Vagina (tissue), 2 donors: ENCODE data around the gene SIGLEC10. TPM values are rescaled to one million over a fixed set of nuclear protein-coding genes. Genes with fewer than 3 reads are reported as not detected.
"Not testable (repeated sequence)": the region's sequence is repeated elsewhere in the genome, so short reads cannot be mapped to it uniquely, and the experiment has no call there.

Source experiments
- DNase-seq, 2 donors: peaks; one replicate each; pipeline ENCODE4 v3.0.0-alpha.2; 2017; ENCODE audit errors: extremely low spot score in 2 of 2
- H3K27ac ChIP-seq: fragments of 200-600 bp; sonication (generic); one replicate; pipeline ENCODE4 v1.5.1; 2019
- H3K27me3 ChIP-seq: fragments of 200-600 bp; sonication (generic); one replicate; pipeline ENCODE4 v1.5.1; 2019
- H3K36me3 ChIP-seq, 2 donors: fragments of 200-600 bp; sonication (generic); one replicate each; pipeline ENCODE4 v1.5.1; 2017 to 2019
- H3K4me1 ChIP-seq: fragments of 200-600 bp; sonication (generic); one replicate; pipeline ENCODE4 v1.5.1; 2019
- H3K4me3 ChIP-seq, 2 donors: fragments of 200-600 bp; sonication (generic); 1 replicate in 1 of 2; 2 replicates in 1 of 2; pipeline ENCODE4 v1.5.1; 2016 to 2019
- H3K9me3 ChIP-seq: fragments of 200-600 bp; sonication (generic); one replicate; pipeline ENCODE4 v1.5.1; 2019
- POLR2A ChIP-seq, 2 donors: fragments of 450-650 bp; IDR thresholded peaks; one replicate each; pipeline ENCODE4 v1.6.1; 2017; ENCODE audit warnings: antibody characterized with exemption in 2 of 2, mild to moderate bottlenecking in 2 of 2, moderate library complexity in 2 of 2
- POLR2AphosphoS5 ChIP-seq, 2 donors: sonication (generic); formaldehyde crosslinking; IDR thresholded peaks; one replicate each; pipeline ENCODE4 v1.9.0; 2017; ENCODE audit warnings: antibody characterized with exemption in 2 of 2, mild to moderate bottlenecking in 2 of 2, low read depth in 1 of 2; ENCODE audit not compliant: insufficient read depth in 1 of 2
- intact Hi-C: fragments of 100-400 bp; cut with DNase I; formaldehyde crosslinking; loops from one replicate; pipeline ENCODE4 v1.15.1; 2023
- total RNA-seq: library from RNA; depleted of rRNA; stranded (reverse); fragments of >200 nt; gene quantifications from one replicate; pipeline ENCODE4 v1.2.3, GENCODE V29; 2016
- TF ChIP-seq, protein P1 (sequence below), 3 experiments: fragments of 450-650 bp in 2 of 3; fragments of 200-600 bp in 1 of 3; sonication (generic) in 1 of 3; IDR thresholded peaks; one replicate each; pipeline ENCODE4 v1.5.1; 2017 to 2019; ENCODE audit warnings: antibody characterized with exemption in 3 of 3, mild to moderate bottlenecking in 2 of 3, moderate library complexity in 2 of 3

The SIGLEC10 gene
- total RNA-seq, 1 donor from 2014 or later, result 3.7 TPM

DNA sequence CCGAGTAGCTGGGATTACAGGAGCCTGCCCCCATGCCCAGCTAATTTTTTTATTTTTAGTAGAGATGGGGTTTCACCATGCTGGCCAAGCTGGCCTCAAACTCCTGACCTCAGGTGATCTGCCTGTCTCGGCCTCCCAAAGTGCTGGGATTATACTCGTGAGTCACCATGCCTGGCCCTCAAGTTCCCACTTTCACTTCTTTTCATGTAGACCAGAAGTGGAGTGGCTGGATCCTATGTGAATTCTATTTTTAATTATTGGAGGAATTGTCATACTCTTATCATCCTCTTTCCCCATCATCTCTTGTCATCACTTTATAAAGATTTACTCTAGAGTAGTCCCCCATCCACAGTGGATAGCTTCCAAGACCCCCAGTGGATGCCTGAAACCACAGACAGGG is 12.8 kb upstream of the SIGLEC10 start:
- TF ChIP-seq, protein P1, sequence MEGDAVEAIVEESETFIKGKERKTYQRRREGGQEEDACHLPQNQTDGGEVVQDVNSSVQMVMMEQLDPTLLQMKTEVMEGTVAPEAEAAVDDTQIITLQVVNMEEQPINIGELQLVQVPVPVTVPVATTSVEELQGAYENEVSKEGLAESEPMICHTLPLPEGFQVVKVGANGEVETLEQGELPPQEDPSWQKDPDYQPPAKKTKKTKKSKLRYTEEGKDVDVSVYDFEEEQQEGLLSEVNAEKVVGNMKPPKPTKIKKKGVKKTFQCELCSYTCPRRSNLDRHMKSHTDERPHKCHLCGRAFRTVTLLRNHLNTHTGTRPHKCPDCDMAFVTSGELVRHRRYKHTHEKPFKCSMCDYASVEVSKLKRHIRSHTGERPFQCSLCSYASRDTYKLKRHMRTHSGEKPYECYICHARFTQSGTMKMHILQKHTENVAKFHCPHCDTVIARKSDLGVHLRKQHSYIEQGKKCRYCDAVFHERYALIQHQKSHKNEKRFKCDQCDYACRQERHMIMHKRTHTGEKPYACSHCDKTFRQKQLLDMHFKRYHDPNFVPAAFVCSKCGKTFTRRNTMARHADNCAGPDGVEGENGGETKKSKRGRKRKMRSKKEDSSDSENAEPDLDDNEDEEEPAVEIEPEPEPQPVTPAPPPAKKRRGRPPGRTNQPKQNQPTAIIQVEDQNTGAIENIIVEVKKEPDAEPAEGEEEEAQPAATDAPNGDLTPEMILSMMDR (IDR thresholded peaks at IDR 0.05), result no peak
- TF ChIP-seq POLR2AphosphoS5 (IDR thresholded peaks at IDR 0.05; ENCODE audit: insufficient read depth in 1 of 2, low read depth in 1 of 2), result no peak
- no peak for TF ChIP-seq POLR2A (IDR thresholded peaks at IDR 0.05)
- no peak overlapping the region for H3K4me3 ChIP-seq
- H3K27ac ChIP-seq, result no peak overlapping the region
- no peaks in the 10 kb centered on the region for H3K36me3 ChIP-seq
- H3K9me3 ChIP-seq, result no peaks in the 10 kb centered on the region
- no peaks in the 10 kb centered on the region for H3K4me1 ChIP-seq
- intact Hi-C loops, result no loop called here
- no peak for DNase-seq
- H3K27me3 ChIP-seq, result no peaks in the 10 kb centered on the region

DNA sequence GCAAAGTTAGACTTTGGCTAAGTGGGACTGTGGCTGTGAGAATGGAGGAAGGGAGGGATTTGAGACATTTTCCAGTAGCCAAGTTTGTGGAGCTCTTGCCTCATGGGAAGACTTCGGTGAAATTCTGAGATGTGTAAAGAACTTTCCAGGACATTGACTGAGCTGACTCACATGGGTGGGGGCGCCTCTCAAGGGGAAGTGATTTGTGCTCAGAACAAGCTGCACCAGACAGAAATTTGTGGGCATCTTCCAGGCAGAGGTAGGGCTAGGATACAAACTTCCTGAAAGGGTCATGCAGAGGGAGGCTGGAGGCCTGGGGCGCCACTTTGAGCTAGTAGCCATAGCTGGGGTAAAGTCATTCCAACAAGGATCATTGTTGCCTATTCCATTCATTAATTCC is 9.8 kb upstream of the SIGLEC10 start:
- H3K27ac ChIP-seq, result no peak overlapping the region
- H3K36me3 ChIP-seq, result no peaks in the 10 kb centered on the region
- H3K4me1 ChIP-seq, result no peaks in the 10 kb centered on the region
- H3K4me3 ChIP-seq, result no peak overlapping the region
- H3K9me3 ChIP-seq, result no peaks in the 10 kb centered on the region
- no peaks in the 10 kb centered on the region for H3K27me3 ChIP-seq
- DNase-seq, result no peak
- TF ChIP-seq POLR2AphosphoS5 (IDR thresholded peaks at IDR 0.05; ENCODE audit: insufficient read depth in 1 of 2, low read depth in 1 of 2), result no peak
- TF ChIP-seq, protein P1 (IDR thresholded peaks at IDR 0.05), result no peak
- no peak for TF ChIP-seq POLR2A (IDR thresholded peaks at IDR 0.05)
- intact Hi-C loops, result no loop called here

DNA sequence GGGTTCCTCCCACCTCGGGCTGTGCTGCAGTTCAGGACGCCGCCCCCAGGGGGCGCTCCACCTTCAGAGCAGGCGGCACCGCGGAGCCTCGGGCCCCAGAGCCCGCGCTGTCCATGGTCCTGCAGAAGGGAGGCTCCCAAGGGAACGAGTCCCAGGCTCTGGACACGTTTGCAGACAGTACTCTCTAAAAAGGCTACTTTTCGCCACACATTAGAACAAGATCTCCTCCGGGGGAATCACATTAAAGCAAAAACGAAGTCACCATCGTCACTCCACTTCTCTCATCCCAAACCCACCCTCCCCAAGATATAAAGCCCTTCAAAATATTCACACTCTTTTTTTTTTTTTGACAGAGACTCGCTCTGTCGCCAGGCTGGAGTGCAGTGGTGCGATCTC is 4.6 kb upstream of the SIGLEC10 start:
- peaks cover 3% of the 10 kb centered on the region for H3K27me3 ChIP-seq

DNA sequence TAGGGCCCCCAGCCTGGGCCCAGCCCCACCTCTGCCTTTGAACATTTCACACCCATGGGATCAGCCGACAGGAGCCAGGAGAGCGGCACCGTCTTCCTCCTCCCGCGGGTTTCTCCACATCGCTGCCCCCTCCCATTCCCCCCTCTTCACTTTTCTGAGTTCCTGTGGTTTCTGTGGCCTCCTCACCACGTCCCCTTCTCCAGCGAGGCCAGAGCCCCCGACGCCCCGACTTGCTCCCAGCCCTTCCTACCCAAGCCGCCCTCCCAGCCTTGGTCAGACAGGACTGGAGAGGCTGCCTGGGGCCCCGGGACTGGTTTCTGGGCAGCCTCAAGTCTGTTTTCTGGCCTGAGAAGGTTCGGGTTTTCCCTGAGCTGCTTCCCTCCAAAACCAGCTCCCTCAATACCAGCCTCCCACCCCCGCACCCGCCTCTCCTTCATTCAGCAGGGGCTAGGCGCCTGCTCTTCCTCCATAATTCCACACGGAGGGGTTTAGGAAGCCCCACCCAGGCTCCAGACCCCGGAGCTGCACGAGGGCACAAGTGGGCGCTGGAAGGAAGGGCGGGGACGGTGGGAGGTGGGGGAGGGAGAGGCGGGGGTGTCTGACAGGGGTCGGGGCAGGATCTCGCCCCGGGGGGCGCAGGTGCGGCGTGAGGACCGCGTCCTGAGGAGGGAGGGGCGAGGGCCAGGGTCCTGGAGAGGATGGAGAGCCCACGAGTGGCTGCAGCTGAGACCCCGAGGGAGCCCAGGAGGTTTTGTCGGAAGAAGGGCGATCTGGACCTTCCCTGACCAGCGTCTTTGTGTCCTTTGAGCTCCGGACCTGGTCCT is 4.0 kb upstream of the SIGLEC10 start:
- no peak overlapping the region for H3K4me3 ChIP-seq
- H3K27ac ChIP-seq, result no peak overlapping the region
- TF ChIP-seq POLR2AphosphoS5 (IDR thresholded peaks at IDR 0.05; ENCODE audit: insufficient read depth in 1 of 2, low read depth in 1 of 2) (no peak), POLR2A (IDR thresholded peaks at IDR 0.05) (no peak)
- TF ChIP-seq, protein P1 (IDR thresholded peaks at IDR 0.05), result no peak
- DNase-seq, result no peak
- intact Hi-C loops, result no loop called here
- no peaks in the 10 kb centered on the region for H3K36me3 ChIP-seq
- H3K9me3 ChIP-seq, result no peaks in the 10 kb centered on the region
- H3K4me1 ChIP-seq, result no peaks in the 10 kb centered on the region
- peaks cover 3% of the 10 kb centered on the region for H3K27me3 ChIP-seq

More for the DNA sequence above, 4.6 kb upstream of the SIGLEC10 start:
- intact Hi-C loops, result no loop called here
- no peaks in the 10 kb centered on the region for H3K36me3 ChIP-seq
- H3K4me1 ChIP-seq, result no peaks in the 10 kb centered on the region
- no peak for DNase-seq
- H3K4me3 ChIP-seq, result no peak overlapping the region
- H3K9me3 ChIP-seq, result no peaks in the 10 kb centered on the region
- TF ChIP-seq, protein P1 (IDR thresholded peaks at IDR 0.05), result peak; percentile 64 to 83 (median 65)
- TF ChIP-seq POLR2A (IDR thresholded peaks at IDR 0.05), result no peak
- H3K27ac ChIP-seq, result no peak overlapping the region

DNA sequence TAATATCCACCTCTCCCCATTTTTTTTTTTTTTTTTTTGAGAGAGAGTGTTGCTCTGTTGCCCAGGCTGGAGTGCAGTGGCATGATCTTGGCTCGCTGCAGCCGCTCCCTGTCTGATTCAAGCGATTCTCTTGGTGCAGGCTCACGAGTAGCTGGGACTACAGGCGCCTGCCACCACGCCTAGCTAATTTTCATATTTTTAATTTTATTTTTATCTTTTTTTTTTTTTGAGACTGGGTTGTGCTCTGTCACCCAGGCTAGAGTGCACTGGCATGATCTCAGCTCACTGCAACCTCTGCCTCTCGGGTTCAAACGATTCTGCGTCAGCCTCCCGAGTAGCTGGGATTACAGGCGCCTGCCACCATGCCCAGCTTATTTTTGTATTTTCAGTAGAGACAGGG is 3.1 kb upstream of the SIGLEC10 start:
- DNase-seq, H3K4me3 ChIP-seq, H3K27me3 ChIP-seq, H3K4me1 ChIP-seq, H3K36me3 ChIP-seq, H3K27ac ChIP-seq, H3K9me3 ChIP-seq, intact Hi-C loops: not testable (repeated sequence)
